ENCODE results near the gene EMC9.

The EMC9 gene

GRCh38 chr14:24122416-24122815, 19.0 kb downstream of the EMC9 start:
- Mint-ChIP-seq H3K4me3 (no peak overlapping the region), H3K9me3 (no peaks in the 10 kb centered on the region), H3K36me3 (ENCODE audit: low read depth) (peaks cover 81% of the 10 kb centered on the region), H3K27ac (no peak overlapping the region), H3K4me1 (ENCODE audit: low read depth) (peaks cover 15% of the 10 kb centered on the region), H3K27me3 (no peaks in the 10 kb centered on the region)
- intact Hi-C loops (cut with micrococcal nuclease): no loop called here

GRCh38 chr14:24121210-24121609, 20.2 kb downstream of the EMC9 start:
- Mint-ChIP-seq H3K9me3 (no peaks in the 10 kb centered on the region), H3K4me1 (ENCODE audit: low read depth) (peaks cover 27% of the 10 kb centered on the region), H3K36me3 (ENCODE audit: low read depth) (peaks cover 92% of the 10 kb centered on the region), H3K27me3 (no peaks in the 10 kb centered on the region), H3K4me3 (no peak overlapping the region), H3K27ac (no peak overlapping the region)
- intact Hi-C loops (cut with micrococcal nuclease): no loop called here

- peaks cover 96% of the 10 kb centered on the region for H3K36me3 Mint-ChIP-seq (ENCODE audit: low read depth)
- no peak overlapping the region for H3K27ac Mint-ChIP-seq
- H3K27me3 Mint-ChIP-seq: no peaks in the 10 kb centered on the region
- no peak overlapping the region for H3K4me3 Mint-ChIP-seq
- no peaks in the 10 kb centered on the region for H3K9me3 Mint-ChIP-seq
- H3K4me1 Mint-ChIP-seq (ENCODE audit: low read depth): peaks cover 39% of the 10 kb centered on the region
- intact Hi-C loops (cut with micrococcal nuclease): loop anchor here (10.0 kb wide), 1 partner anchor 95 kb away; the partner anchor contains the start of genes CHMP4A and MDP1
These were observed 21.7 kb downstream of the EMC9 start for GRCh38 chr14:24119691-24120090.

- peaks cover 83% of the 10 kb centered on the region for H3K36me3 Mint-ChIP-seq (ENCODE audit: low read depth)
- no peaks in the 10 kb centered on the region for H3K9me3 Mint-ChIP-seq
- peak overlapping the region; percentile 48 for H3K27ac Mint-ChIP-seq
- H3K4me1 Mint-ChIP-seq (ENCODE audit: low read depth): peaks cover 36% of the 10 kb centered on the region
- intact Hi-C loops (cut with micrococcal nuclease): loop anchor here (10.0 kb wide), 1 partner anchor 98 kb away; the partner anchor contains the start of genes CHMP4A and MDP1
- H3K27me3 Mint-ChIP-seq: no peaks in the 10 kb centered on the region
- H3K4me3 Mint-ChIP-seq: no peak overlapping the region
These were observed 24.2 kb downstream of the EMC9 start for GRCh38 chr14:24117179-24117578.

- Mint-ChIP-seq H3K36me3 (ENCODE audit: low read depth) (peaks cover 74% of the 10 kb centered on the region), H3K27me3 (no peaks in the 10 kb centered on the region), H3K4me3 (peak overlapping the region; percentile 88), H3K27ac (peak overlapping the region; percentile 48), H3K9me3 (no peaks in the 10 kb centered on the region), H3K4me1 (ENCODE audit: low read depth) (peaks cover 36% of the 10 kb centered on the region)
- intact Hi-C loops (cut with micrococcal nuclease): loop anchor here (10.0 kb wide), 1 partner anchor 99 kb away; the partner anchor contains the start of genes CHMP4A and MDP1
These were observed 25.1 kb downstream of the EMC9 start for GRCh38 chr14:24116128-24116814.

GRCh38 chr14:24115422-24116127, 25.8 kb downstream of the EMC9 start:
- Mint-ChIP-seq H3K4me1 (ENCODE audit: low read depth) (peaks cover 41% of the 10 kb centered on the region), H3K36me3 (ENCODE audit: low read depth) (peaks cover 67% of the 10 kb centered on the region), H3K9me3 (no peaks in the 10 kb centered on the region), H3K27ac (peak overlapping the region; percentile 100), H3K27me3 (no peaks in the 10 kb centered on the region), H3K4me3 (peak overlapping the region; percentile 88)
- intact Hi-C loops (cut with micrococcal nuclease): loop anchor here (1.0 to 10.0 kb wide), 2 partner anchors 21 to 99 kb away; partner anchors contain the start of genes CHMP4A, MDP1 and PSME1

GRCh38 chr14:24114532-24115421, 26.6 kb downstream of the EMC9 start, which contains the start of the genes DCAF11 and NRL:
Gene DCAF11, plus strand, starts transcription at chr14:24114777. Its CDS starts 818 bp downstream, at chr14:24115595.
Gene NRL, minus strand, starts transcription at chr14:24114949. Its CDS starts 32,101 bp downstream, at chr14:24082848.
- Mint-ChIP-seq H3K9me3 (no peaks in the 10 kb centered on the region), H3K36me3 (ENCODE audit: low read depth) (peaks cover 59% of the 10 kb centered on the region), H3K4me1 (ENCODE audit: low read depth) (peaks cover 41% of the 10 kb centered on the region), H3K27ac (peak within 1 kb of the TSS; percentile 100), H3K27me3 (no peaks in the 10 kb centered on the region), H3K4me3 (peak within 1 kb of the TSS; percentile 88)
- intact Hi-C loops (cut with micrococcal nuclease): loop anchor here (1.0 to 10.0 kb wide), 7 partner anchors 20 to 100 kb away; partner anchors contain the start of genes CHMP4A, EMC9, IPO4 and IRF9

- Mint-ChIP-seq H3K4me3 (peak overlapping the region; percentile 88), H3K27ac (peak overlapping the region; percentile 100)
These were observed 27.4 kb downstream of the EMC9 start for GRCh38 chr14:24113801-24114531.

GRCh38 chr14:24113379-24113800, 28.0 kb downstream of the EMC9 start:
- Mint-ChIP-seq H3K36me3 (ENCODE audit: low read depth) (peaks cover 45% of the 10 kb centered on the region), H3K4me1 (ENCODE audit: low read depth) (peaks cover 47% of the 10 kb centered on the region), H3K4me3 (peak overlapping the region; percentile 88), H3K27me3 (no peaks in the 10 kb centered on the region), H3K27ac (peak overlapping the region; percentile 100), H3K9me3 (no peaks in the 10 kb centered on the region)
- intact Hi-C loops (cut with micrococcal nuclease): loop anchor here (10.0 kb wide), 1 partner anchor 101 kb away; the partner anchor contains the start of genes CHMP4A and MDP1

More at GRCh38 chr14:24113801-24114531, 27.4 kb downstream of the EMC9 start:
- intact Hi-C loops (cut with micrococcal nuclease): loop anchor here (1.0 to 10.0 kb wide), 6 partner anchors 20 to 101 kb away; partner anchors contain the start of genes CHMP4A, EMC9, IPO4 and IRF9
- Mint-ChIP-seq H3K4me1 (ENCODE audit: low read depth) (peaks cover 42% of the 10 kb centered on the region), H3K27me3 (no peaks in the 10 kb centered on the region), H3K9me3 (no peaks in the 10 kb centered on the region), H3K36me3 (ENCODE audit: low read depth) (peaks cover 51% of the 10 kb centered on the region)

- intact Hi-C loops (cut with micrococcal nuclease): loop anchor here (10.0 kb wide), 1 partner anchor 104 kb away; the partner anchor contains the start of genes CHMP4A and MDP1
- peaks cover 39% of the 10 kb centered on the region for H3K4me1 Mint-ChIP-seq (ENCODE audit: low read depth)
- H3K4me3 Mint-ChIP-seq: no peak overlapping the region
- no peaks in the 10 kb centered on the region for H3K27me3 Mint-ChIP-seq
- no peak overlapping the region for H3K27ac Mint-ChIP-seq
- H3K9me3 Mint-ChIP-seq: no peaks in the 10 kb centered on the region
- H3K36me3 Mint-ChIP-seq (ENCODE audit: low read depth): peaks cover 21% of the 10 kb centered on the region
These were observed 30.9 kb downstream of the EMC9 start for GRCh38 chr14:24110523-24110922.

GRCh38 chr14:24110060-24110459, 31.3 kb downstream of the EMC9 start:
- Mint-ChIP-seq H3K36me3 (ENCODE audit: low read depth) (peaks cover 19% of the 10 kb centered on the region), H3K27me3 (no peaks in the 10 kb centered on the region), H3K4me1 (ENCODE audit: low read depth) (peaks cover 39% of the 10 kb centered on the region), H3K4me3 (no peak overlapping the region), H3K9me3 (no peaks in the 10 kb centered on the region), H3K27ac (no peak overlapping the region)
- intact Hi-C loops (cut with micrococcal nuclease): loop anchor here (10.0 kb wide), 1 partner anchor 105 kb away; the partner anchor contains the start of genes CHMP4A and MDP1

- Mint-ChIP-seq H3K27ac (peak overlapping the region; percentile 55), H3K9me3 (no peaks in the 10 kb centered on the region), H3K27me3 (no peaks in the 10 kb centered on the region), H3K36me3 (ENCODE audit: low read depth) (peaks cover 20% of the 10 kb centered on the region), H3K4me1 (ENCODE audit: low read depth) (peaks cover 35% of the 10 kb centered on the region), H3K4me3 (no peak overlapping the region)
- intact Hi-C loops (cut with micrococcal nuclease): loop anchor here (2.0 to 5.0 kb wide), 3 partner anchors 50 to 96 kb away; no protein-coding TSS in a partner anchor
These were observed 33.0 kb downstream of the EMC9 start for GRCh38 chr14:24108336-24108874.
